DND-41 (cell line): Measurements from ENCODE around the gene NHEJ1.
A peak's percentile ranks its signal among the peaks of the same experiment; 100 is the strongest.

Source experiments
- ATAC-seq: fragments of 200-7000 bp; cut with Tn5 transposase; 3 replicates; pipeline ENCODE4 v1.9.1; 2021; ENCODE audit warnings: low read depth; ENCODE audit not compliant: insufficient read depth
- DNase-seq: peaks from one replicate; pipeline ENCODE4 v3.0.0-alpha.2; 2020
- H2AFZ ChIP-seq: 2 replicates; pipeline ENCODE4 v1.6.0; 2012; ENCODE audit warnings: low read depth, low read length
- H3K27ac ChIP-seq: 2 replicates; pipeline ENCODE4 v1.5.1; 2012; ENCODE audit warnings: low read length, inconsistent platforms
- H3K27me3 ChIP-seq: fragments of 200-600 bp; sonication (generic); 2 replicates; pipeline ENCODE4 v1.6.0; 2012; ENCODE audit warnings: low read length, mild to moderate bottlenecking, inconsistent platforms; ENCODE audit not compliant: insufficient read depth, poor library complexity
- H3K36me3 ChIP-seq: 2 replicates; pipeline ENCODE4 v1.5.1; 2012; ENCODE audit warnings: low read length, inconsistent platforms; ENCODE audit not compliant: insufficient read depth
- H3K4me1 ChIP-seq: 2 replicates; pipeline ENCODE4 v1.5.1; 2012; ENCODE audit warnings: mild to moderate bottlenecking, low read length; ENCODE audit not compliant: insufficient read depth
- H3K4me2 ChIP-seq: 2 replicates; pipeline ENCODE4 v1.6.0; 2012; ENCODE audit warnings: mild to moderate bottlenecking, moderate library complexity, low read length, inconsistent platforms; ENCODE audit not compliant: insufficient read depth
- H3K4me3 ChIP-seq, 2 experiments: fragments of 200-600 bp in 1 of 2; shearing (Covaris generic) in 1 of 2; 2 replicates each; pipeline ENCODE4 v1.5.1; 2012 to 2016; ENCODE audit warnings: inconsistent platforms in 2 of 2, low read length in 2 of 2, mild to moderate bottlenecking in 2 of 2, low read depth in 1 of 2, moderate library complexity in 1 of 2
- H3K79me2 ChIP-seq: 2 replicates; pipeline ENCODE4 v1.6.0; 2012; ENCODE audit warnings: low read length, inconsistent platforms; ENCODE audit not compliant: insufficient read depth
- H3K9ac ChIP-seq: 2 replicates; pipeline ENCODE4 v1.6.0; 2012; ENCODE audit warnings: low read depth, mild to moderate bottlenecking, inconsistent platforms, low read length, moderate library complexity
- H3K9me3 ChIP-seq: 2 replicates; pipeline ENCODE4 v1.5.1; 2012; ENCODE audit warnings: low read length, moderate library complexity, mild to moderate bottlenecking, inconsistent platforms; ENCODE audit not compliant: insufficient read depth, severe bottlenecking
- H4K20me1 ChIP-seq: 2 replicates; pipeline ENCODE4 v1.6.0; 2012; ENCODE audit warnings: low read length; ENCODE audit not compliant: insufficient read depth
- CTCF ChIP-seq: IDR thresholded peaks from 2 replicates; pipeline ENCODE4 v1.5.1; 2012; ENCODE audit warnings: borderline replicate concordance, low read length, moderate library complexity, mild to moderate bottlenecking; ENCODE audit not compliant: poor library complexity, severe bottlenecking; ENCODE audit errors: extremely low read depth
- EZH2 ChIP-seq: IDR thresholded peaks from 3 replicates; pipeline ENCODE4 v1.6.1; 2012; ENCODE audit warnings: borderline replicate concordance, low read depth, mild to moderate bottlenecking, moderate library complexity, low read length, inconsistent platforms; ENCODE audit not compliant: severe bottlenecking

Gene NHEJ1

GRCh38 chr2:219160186-219161017, at the start of gene NHEJ1:
TSS of gene NHEJ1 (minus strand) at chr2:219160815. CDS start at chr2:219158362, 2,453 bp downstream.
- Histone ChIP-seq H3K4me3 (peak within 1 kb of the TSS; percentile 34 to 72), H3K79me2 (no peaks in the 10 kb centered on the region), H3K36me3 (peaks cover 2% of the 10 kb centered on the region; the same call in 1 of the 2 replicates), H3K4me1 (peaks cover 15% of the 10 kb centered on the region), H2AFZ (peak within 1 kb of the TSS; percentile 96), H3K27me3 (no peaks in the 10 kb centered on the region), H3K9me3 (no peaks in the 10 kb centered on the region), H3K27ac (peak within 1 kb of the TSS; percentile 96), H4K20me1 (no peaks in the 10 kb centered on the region), H3K4me2 (peak within 1 kb of the TSS; percentile 72), H3K9ac (peak within 1 kb of the TSS; percentile 72)
- TF ChIP-seq CTCF (peak; percentile 96), EZH2 (no peak)
- DNase-seq: peak; percentile 93
- ATAC-seq: peak; percentile 85

- H3K4me3 ChIP-seq: no peak overlapping the region
- TF ChIP-seq EZH2 (no peak), CTCF (no peak)
- H3K79me2 ChIP-seq: peaks cover 6% of the 10 kb centered on the region; the same call in 1 of the 2 replicates
- H3K4me2 ChIP-seq: no peak overlapping the region
- peaks cover 47% of the 10 kb centered on the region for H3K36me3 ChIP-seq
- H3K9ac ChIP-seq: no peak overlapping the region
- peaks cover 25% of the 10 kb centered on the region for H3K4me1 ChIP-seq
- no peaks in the 10 kb centered on the region for H3K27me3 ChIP-seq
- H2AFZ ChIP-seq: no peak overlapping the region
- no peaks in the 10 kb centered on the region for H3K9me3 ChIP-seq
- no peak for DNase-seq
- peaks cover 10% of the 10 kb centered on the region for H4K20me1 ChIP-seq
- no peak for ATAC-seq
- H3K27ac ChIP-seq: no peak overlapping the region
Observed at GRCh38 chr2:219209236-219210195, 48.9 kb upstream of the NHEJ1 start.

- Histone ChIP-seq H3K27ac (no peak overlapping the region; the same call in 1 of the 2 replicates), H3K4me2 (peak overlapping the region; percentile 75), H3K4me3 (peak overlapping the region in 1 of 2 experiments; percentile 70; a peak in 2 of 4 replicates), H3K27me3 (no peaks in the 10 kb centered on the region), H3K9me3 (no peaks in the 10 kb centered on the region), H4K20me1 (peaks cover 10% of the 10 kb centered on the region), H3K4me1 (peaks cover 25% of the 10 kb centered on the region), H2AFZ (no peak overlapping the region), H3K9ac (peak overlapping the region; percentile 57), H3K79me2 (peaks cover 6% of the 10 kb centered on the region; the same call in 1 of the 2 replicates), H3K36me3 (peaks cover 34% of the 10 kb centered on the region)
- DNase-seq: no peak
- TF ChIP-seq EZH2: no peak
- no peak for TF ChIP-seq CTCF
- no peak for ATAC-seq
Observed at GRCh38 chr2:219207884-219208740, 47.5 kb upstream of the NHEJ1 start.
